Amniotic epithelial cell (primary cell): ENCODE data around the gene DSC3.
"Not testable (repeated sequence)": the region's sequence is repeated elsewhere in the genome, so short reads cannot be mapped to it uniquely, and the experiment has no call there.

Source experiments
- DNase-seq: peaks from one replicate; pipeline ENCODE4 v3.0.0-alpha.2; 2010; ENCODE audit warnings: low read depth

The DSC3 gene

DNA sequence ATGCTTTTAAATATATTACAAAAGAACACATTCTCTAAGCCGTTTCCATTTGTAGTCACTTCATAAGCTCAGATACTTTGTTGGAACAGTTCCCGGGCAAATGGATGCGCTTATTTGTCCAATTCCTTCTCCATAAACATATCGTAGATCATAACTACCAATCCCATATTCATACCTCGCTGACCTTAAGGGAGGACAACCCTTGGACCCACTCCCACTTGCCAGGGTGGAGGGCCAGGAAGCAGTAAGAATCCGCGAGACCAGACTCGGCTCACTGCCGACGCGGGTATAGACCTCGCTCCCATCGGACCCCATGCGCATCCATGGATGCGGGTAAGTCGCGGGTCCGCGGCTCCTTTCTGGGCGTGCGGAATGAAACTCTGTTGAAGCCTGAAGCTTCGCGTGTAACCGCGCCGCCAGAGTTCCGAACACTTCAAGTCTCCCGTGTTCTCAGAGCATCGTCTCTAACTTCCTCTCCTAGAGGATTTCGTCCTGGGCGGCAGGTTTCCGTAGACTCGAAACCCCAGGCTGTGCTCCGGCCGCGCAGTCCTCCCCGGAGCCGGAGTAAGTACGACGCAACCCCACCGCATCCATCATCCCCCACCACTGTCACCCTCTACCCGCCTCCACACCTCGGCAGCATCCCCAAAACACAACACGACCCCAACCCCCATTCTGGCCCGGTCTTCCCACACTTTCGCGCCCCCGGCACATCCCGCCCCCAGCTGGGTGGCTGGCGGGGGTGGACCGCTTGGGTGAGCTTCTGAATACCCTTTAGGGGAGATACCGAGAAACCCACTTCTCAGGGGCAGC lies 1.1 kb downstream of the DSC3 start:
- peak; percentile 66 for DNase-seq

DNA sequence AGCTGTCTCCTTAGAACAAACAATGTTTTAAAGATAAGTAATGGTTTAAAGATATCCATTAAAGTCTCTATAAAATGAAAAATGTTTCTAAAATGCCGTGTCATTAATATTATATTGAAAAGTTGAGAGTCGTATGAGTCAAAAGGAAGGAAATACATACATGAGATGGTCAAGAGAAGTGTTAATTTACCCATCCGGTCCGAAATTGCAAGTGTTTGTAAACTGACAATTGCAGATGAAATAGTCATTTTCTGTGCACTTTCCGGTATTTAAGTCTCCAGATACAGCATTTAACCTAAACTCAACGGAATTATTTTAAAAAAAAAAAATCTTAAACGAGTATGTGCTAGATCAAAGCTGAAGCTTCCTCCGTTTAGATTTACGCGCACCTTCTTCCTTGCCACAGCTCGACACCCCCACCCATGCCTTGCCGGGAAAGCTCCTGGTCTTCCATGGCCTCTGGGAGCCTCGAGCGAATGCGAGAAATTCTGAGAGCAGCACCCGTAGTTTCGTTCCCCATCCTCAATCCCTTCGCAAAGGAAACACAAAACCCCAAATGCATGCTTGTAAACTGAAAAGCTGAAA lies 1.8 kb downstream of the DSC3 start:
- peak; percentile 65 for DNase-seq

DNA sequence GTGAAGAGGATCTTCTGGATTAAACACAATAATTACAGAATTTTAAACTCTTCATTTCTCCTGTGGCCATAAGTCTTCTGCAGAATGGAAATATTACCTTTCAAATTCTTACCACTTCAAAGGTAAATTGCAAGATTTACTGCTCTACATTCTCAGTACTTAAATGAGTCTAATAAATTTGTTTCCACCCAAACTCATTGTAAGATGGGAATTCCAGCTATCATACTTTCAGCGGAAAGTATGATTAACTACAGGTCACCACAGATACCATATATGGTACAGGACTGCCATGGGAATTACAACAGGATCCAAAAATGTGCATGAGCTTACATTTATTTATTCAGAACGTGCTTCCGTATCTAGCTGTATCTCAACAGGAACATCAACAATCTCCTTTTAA lies 3.1 kb downstream of the DSC3 start:
- peak; percentile 91 for DNase-seq

DNA sequence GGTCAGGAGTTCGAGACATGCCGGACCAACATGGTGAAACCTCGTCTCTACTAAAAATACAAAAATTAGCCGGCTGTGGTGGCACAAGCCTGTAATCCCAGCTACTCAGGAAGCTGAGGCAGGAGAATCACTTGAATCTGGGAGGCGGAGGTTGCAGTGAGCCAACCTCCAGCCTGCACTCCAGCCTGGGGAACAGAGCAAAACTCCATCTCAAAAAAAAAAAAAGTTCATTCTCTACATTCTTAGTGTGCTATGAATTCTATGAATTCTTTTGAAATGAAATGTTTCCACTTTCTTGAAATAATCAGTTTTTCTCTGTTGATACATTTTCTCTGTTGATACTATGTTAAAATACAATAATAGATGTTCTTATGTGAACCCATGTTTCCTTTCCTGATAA lies 4.9 kb downstream of the DSC3 start:
- DNase-seq = peak; percentile 71

DNA sequence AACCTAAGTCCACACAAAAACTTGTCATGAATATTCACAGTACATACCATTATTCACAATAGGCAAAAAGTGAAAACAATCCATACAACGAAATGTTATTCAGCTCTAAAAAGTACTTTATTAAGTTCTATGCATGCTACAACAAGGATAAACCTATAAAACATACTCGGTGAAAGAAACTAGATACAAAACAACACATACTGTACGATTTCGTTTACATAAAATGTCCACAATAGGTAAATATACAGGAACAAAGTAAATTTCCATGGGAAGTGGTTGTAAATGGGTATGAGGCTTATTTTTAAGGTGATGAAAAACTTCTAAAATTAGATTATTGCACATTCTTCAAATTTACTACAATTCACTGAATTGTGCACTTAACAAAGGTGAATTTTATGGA lies 8.0 kb downstream of the DSC3 start:
- DNase-seq = no peak

DNA sequence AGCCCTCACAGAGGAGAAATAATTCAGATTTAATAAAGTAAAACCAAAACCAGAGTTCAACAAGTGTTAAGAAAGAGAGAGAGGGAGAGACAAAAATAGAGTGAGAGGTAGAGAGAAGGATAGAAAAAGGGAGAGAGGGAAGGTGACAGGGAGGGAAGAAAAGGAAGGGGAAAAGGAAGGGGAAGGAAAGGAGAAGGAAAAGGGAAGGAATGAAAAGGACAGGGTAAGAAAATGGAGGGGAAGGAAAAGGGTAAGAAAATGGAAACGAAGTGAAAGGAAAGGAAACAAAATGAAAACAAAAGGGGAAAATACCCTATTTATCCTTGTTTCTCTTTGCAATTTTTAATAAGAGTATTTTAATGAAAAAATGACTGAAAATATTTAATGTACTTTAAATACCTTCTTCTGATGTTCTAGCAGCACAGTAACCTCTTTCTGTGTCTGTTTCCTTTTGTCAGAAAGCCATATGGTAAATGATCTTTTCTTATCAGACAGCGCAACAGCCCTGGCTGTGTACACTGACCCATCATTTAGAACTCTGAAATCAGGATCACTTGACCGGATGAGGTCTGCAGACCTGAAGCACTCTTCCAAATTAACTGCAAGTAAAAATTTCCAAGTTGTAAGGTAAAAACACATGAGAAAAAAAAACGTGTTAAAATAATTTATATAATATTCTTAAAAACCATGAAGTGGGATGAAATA lies 11.8 kb downstream of the DSC3 start:
- DNase-seq = peak; percentile 39

DNA sequence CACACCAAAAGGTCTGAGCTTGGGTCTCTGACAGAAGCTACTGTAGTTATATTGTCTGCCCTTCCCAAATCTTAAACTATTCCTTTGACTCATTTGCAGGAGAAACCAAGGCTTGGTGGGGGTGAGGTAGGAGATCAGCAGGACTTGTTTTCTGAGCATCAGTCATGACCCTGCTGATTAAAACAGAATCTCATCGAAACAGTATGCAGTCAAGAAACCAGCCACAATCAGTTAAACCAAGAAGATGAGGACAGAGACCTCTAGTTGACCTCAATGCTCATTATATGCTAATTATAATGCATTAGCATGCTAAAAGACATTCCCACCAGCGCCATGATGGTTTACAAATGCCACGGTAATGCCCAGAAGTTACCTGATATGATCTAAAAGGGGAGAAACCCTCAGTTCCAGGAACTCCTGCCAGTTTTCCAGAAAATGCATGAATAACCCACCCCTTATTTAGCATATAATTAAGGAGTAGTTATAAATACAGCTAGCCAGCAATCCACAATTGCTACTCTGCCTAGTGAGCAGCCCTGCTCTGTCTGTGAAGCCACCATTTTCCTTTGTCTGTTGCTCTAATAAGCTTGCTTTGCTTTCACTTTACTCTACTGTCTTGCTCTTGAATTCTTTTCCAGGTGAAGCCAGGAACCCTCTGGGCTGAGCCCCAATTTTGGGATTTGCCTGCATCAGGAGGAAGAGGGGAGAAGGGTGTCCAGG lies 26.7 kb downstream of the DSC3 start:
- DNase-seq = no peak

DNA sequence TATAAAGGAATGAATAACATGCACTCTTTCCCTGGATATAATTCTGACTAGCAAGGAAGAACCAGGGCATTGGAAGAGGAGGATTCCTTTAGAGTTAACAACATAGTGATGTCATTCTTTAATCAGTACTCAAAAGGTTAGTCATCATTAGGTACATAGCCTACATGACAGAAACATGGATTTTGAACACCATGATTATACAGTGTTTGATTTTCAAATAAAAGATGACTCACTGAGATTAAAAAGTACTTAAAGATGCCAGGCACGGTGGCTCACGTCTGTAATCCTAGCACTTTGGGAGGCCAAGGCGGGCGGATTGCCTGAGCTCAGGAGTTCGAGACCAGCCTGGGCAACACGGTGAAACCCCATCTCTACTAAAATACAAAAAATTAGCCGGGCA lies 31.1 kb downstream of the DSC3 start:
- peak; percentile 99 for DNase-seq

DNA sequence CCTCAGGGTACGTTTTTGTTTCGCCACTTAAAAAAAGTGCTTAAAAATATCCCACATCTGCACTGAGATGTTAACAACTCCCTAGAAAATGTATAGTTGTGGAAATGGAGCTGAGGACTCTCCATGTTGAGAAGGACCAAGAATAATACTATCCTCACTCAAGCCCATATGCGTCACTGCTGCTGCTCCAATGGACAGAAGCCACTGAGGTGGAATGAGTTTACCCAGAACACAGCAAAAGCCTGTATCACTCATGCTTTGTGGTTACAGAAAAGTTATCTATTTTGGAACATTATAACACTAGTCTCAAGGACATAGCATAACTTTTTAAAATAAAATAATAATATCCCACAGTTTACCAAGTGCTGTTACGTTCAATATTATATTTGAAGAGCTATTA lies 31.9 kb downstream of the DSC3 start:
- peak; percentile 68 for DNase-seq

DNA sequence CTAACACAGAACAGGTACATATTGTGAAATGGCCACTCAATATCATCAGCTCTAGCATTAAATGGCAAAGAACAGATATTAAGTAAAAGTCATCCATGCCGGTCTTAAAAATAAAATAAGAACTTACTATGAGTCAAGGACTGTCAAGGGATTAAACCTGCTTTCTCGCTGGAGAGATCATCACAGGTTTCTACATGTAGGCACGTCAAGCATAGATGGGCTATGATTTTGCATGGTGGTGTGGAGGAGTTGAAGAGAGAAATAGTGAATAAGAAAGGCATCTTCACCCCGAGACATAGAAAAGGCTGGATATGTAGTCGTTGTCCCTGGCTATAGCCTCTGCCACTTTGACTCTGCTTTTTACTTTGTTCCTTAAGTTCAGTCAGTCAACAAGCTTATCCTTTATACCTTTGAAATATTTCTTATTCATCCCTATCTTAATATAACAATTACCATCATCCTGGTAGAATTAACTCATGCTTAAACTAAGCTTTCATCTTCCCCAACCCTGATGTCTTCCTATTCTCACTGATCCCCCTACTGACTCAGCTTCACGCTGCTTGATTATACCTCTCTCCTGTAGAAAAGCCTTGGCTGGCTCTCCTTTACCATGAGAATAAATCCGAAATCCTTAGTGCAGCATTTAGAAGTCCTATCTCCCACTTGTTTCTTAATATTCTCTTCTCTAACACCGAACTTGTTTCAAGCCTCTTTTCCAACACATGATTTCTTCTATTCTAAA lies 42.5 kb downstream of the DSC3 start:
- no peak for DNase-seq

DNA sequence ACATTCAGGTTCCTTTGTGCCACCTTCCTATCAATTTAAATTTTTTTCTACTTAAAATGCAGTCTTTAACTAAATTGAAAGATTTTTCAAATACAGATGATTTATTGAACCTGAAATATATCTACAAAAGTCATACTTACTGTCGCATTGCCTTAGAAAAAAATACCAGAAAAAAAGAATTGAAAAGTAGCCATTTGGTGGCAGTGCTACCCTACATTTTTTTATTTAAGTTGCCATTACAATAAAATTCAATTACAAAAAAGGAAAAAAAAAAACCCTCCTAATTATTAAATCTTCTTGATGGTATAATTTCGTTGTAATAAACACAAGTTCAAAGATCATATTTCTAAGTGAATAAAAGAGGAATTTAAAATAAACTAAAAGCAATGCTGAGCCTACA lies 43.4 kb downstream of the DSC3 start:
- DNase-seq = no peak

DNA sequence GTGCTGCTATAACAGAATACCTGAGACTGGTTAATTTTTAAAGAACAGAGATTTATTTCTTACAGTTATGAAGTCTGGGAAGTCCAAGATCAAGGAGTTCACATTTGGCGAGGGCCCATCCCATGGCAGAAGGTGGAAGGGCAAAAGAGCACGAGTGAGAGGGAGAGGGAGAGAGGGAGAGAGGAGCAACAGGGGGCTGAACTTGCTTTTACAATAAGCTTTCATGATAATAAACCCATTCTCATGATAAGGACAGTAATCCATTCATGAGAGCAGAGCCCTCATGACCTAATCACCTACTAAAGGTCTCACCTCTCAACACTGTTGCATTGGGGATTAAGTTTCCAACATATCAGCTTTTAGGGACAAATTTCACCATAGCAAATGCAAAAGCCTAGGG lies 45.3 kb downstream of the DSC3 start:
- DNase-seq = no peak

DNA sequence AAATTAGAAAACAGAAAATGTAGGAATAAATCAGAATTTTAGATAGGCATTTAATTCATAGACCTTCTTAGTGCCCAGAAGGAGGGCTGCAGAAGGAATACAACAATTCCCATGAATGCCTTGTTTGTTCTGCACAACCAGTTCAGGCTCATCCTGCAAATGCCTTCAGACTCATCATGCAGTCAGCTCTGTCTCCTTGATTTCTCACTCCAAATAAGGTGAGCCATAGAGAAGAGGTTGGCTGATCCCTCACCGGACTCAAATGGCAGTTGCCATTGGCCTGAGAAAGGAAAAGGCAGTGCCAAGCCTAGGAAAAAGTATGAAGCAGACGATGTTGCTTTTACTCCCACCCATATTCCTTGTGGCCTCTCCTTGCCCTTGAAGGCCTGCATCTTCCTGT lies 50.3 kb downstream of the DSC3 start:
- no peak for DNase-seq

DNA sequence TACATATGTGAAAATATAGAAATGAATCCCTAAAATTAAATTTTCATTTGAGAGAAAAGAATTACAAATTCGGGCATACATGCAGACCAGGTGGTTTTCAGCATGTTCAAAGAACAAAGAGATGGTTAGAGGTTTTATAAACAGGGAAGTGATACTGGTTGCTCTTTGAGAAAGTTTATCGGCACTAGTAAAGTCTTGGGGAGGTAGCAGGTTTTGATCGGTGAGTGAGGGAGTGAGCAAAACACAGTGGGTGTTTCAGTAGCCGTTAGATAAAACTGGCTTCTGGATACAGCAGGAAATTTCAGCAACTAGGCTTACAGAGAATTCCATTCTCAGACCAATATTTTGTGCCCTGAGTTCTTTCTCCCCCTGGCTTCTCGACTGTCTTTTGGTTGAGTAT lies 51.1 kb downstream of the DSC3 start:
- no peak for DNase-seq

DNA sequence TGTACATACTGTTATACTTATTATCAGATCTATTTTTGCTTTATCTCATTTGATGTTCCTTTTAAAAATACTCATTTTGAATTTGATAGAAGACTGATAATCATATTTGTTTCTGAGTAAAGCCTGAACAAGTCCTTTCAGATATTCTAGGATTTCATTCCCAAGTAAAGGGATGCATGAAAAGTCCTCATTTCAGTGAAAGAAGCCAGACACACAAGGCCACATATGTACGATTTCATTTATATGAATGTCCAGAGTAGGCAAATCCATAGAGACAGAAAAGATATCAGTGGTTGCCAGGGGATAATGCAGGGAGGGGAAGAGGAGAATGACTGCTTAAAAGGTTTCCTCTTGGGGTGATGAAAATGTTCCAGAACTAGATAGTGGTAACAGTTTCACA lies 53.4 kb downstream of the DSC3 start:
- no peak for DNase-seq

DNA sequence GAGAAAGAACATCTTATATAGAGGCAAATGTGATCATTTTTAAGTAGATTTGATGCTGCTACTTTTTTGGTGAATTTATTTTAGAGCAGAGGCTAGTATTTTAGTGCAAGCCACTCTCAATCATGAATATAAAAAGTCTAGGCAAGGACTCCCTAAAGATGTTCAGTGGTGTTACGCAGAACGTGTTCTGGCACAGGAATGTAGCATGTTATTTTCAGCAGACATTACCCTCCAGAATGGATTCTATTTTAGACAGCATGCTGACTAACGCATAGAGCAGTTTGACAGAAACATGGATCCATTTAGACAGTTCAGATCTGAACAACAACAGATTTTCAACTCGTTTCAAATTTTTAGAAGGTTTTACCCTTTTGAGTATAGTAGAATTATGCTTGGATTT lies 54.1 kb downstream of the DSC3 start:
- DNase-seq = no peak

DNA sequence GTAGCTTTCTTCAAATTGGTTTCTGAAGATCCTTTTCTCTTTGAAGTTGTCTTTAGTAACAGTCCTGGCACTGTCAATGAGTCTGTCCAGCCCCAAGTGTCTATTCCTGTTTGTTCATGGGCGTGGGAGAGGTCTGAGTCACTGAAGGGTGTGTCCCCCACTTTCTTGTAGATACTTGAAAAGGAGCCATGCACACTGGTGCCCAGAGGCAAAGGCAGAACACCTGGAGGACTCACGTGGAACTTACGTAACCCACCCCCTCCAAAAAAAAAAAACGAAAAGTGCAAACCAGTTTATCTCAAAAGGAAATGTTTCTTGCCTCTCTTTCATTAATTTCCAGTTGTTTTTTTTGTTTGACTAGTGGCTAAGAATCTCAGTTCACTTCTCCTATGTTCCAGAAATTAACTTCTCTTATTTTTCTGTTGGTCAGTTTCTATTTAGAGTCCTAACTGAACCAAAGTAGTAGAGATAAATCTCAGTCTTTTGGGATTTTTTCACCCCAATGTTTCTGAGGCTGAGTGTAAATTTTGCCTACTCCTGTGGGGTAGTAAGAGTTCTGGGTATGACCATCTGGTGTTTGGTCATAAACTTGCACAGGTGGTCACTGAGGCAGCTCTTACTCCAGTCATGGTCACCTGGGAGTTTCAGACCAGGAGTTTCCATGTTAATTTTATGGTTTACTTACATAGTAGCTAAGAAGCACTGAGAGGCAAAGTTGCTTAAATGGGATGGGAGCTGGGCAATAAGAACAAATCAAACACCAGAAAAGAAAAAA lies 54.9 kb downstream of the DSC3 start:
- peak; percentile 49 for DNase-seq

DNA sequence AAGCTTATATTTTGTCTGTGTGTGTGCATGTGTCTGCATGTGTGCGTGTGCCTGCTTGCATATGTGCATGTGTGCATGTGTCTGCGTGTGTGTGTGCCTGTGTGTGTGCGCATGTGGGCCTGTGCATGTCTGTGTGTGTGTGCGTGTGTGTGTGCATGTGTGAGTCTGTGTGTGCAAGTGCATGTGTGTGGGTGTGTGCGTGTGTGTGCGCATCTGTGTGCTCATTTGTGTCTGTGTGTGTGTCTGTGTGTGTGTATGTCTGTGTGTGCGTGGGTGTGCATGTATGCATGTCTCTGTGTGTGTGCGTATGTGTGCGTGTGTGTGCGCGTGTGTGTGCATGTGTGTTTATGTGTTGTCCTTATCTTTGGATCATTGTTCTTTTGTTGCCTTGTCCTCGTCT lies 56.8 kb downstream of the DSC3 start:
- DNase-seq = no peak

DNA sequence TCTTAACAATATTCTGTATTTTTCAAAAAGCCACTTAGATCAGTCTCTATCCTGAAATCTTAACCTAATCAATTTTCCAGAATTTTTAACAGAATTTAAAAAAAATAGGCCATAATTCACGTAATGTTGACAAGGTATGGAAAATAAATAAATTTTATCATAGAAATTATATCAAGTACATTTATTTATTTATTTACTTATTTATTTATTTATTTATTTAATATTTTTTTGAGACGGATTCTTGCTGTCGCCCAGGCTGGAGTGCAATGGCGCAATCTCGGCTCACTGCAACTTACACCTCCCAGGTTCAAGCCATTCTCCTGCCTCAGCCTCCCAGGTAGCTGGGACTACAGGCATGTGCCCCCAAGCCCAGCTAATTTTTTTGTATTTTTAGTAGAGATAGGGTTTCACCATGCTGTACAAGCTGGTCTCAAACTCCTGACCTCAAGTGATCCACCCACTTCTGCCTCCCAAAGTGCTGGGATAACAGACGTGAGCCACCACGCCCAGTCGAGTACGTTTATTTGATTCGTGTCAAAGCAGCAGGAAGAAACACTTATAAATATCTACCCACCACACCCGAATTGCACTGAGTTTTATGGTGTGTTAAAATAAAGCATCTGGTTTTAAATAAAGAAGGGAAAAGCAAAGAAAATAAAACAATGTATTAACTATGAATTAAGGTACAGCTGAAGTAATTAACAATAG lies 60.1 kb downstream of the DSC3 start:
- DNase-seq = no peak

DNA sequence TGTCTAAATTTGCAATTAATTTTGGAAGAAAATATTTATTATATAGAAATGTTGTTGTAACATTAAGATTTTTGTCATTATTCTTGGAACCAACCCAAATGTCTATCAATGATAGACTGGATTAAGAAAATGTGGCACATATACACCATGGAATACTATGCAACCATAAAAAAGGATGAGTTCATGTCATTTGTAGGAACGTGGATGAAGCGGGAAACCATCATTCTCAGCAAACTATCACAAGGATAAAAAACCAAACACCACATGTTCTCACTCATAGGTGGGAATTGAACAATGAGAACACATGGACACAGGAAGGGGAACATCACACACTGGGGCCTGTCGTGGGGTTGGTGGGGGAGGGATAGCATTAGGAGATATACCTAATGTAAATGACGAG lies 64.5 kb downstream of the DSC3 start:
- not testable (repeated sequence) for DNase-seq
